Neural progenitor cell (in vitro differentiated cells): Measurements from ENCODE around the gene PSMC1. TPM values are rescaled to one million over a fixed set of nuclear protein-coding genes. Genes with fewer than 3 reads are reported as not detected.

ENCODE experiments used
- DNase-seq: peaks from one replicate; pipeline ENCODE4 v3.0.0-alpha.2; 2016; ENCODE audit warnings: low spot score
- H2AFZ ChIP-seq: fragments of 200-600 bp; sonication (generic); replicated peaks from 2 replicates; pipeline ENCODE4 v1.6.1; 2016; ENCODE audit warnings: antibody characterized with exemption
- H3F3A ChIP-seq: fragments of 200-600 bp; sonication (generic); 2 replicates; pipeline ENCODE4 v1.6.1; 2016; ENCODE audit warnings: antibody characterized with exemption, low read depth
- H3K27ac ChIP-seq: fragments of 200-600 bp; sonication (generic); 2 replicates; pipeline ENCODE4 v1.5.1; 2016; ENCODE audit warnings: mild to moderate bottlenecking
- H3K27me3 ChIP-seq: fragments of 200-600 bp; sonication (generic); 2 replicates; pipeline ENCODE4 v1.6.1; 2016; ENCODE audit warnings: mild to moderate bottlenecking, moderate library complexity
- H3K36me3 ChIP-seq: fragments of 200-600 bp; sonication (generic); 2 replicates; pipeline ENCODE4 v1.5.1; 2016
- H3K4me1 ChIP-seq: fragments of 200-600 bp; sonication (generic); 2 replicates; pipeline ENCODE4 v1.6.1; 2016; ENCODE audit warnings: mixed run types
- H3K4me2 ChIP-seq: fragments of 200-600 bp; sonication (generic); 2 replicates; pipeline ENCODE4 v1.6.1; 2016
- H3K4me3 ChIP-seq: fragments of 200-600 bp; sonication (generic); 2 replicates; pipeline ENCODE4 v1.5.1; 2016
- H3K79me2 ChIP-seq: fragments of 200-600 bp; sonication (generic); 2 replicates; pipeline ENCODE4 v1.6.1; 2016; ENCODE audit warnings: low read depth
- H3K9ac ChIP-seq: fragments of 200-600 bp; sonication (generic); 2 replicates; pipeline ENCODE4 v1.6.1; 2016
- H3K9me3 ChIP-seq: fragments of 200-600 bp; sonication (generic); 2 replicates; pipeline ENCODE4 v1.5.1; 2016; ENCODE audit warnings: low read depth
- H4K20me1 ChIP-seq: fragments of 200-600 bp; sonication (generic); 2 replicates; pipeline ENCODE4 v1.6.1; 2016; ENCODE audit warnings: low read depth
- H3K27ac Mint-ChIP-seq: 3 replicates; pipeline ENCODE4 v1.8.0; 2021; ENCODE audit warnings: mixed read lengths
- H3K27me3 Mint-ChIP-seq: 2 replicates; pipeline ENCODE4 v1.8.0; 2022; ENCODE audit warnings: low read depth, mild to moderate bottlenecking, inconsistent platforms, moderate library complexity, mixed read lengths; ENCODE audit not compliant: insufficient read depth
- H3K36me3 Mint-ChIP-seq: 3 replicates; pipeline ENCODE4 v1.8.0; 2021; ENCODE audit warnings: mixed read lengths
- H3K4me1 Mint-ChIP-seq: 3 replicates; pipeline ENCODE4 v1.8.0; 2021; ENCODE audit warnings: mixed read lengths
- H3K4me3 Mint-ChIP-seq: 3 replicates; pipeline ENCODE4 v1.8.0; 2021; ENCODE audit warnings: mild to moderate bottlenecking, moderate library complexity, mixed read lengths
- H3K9me3 Mint-ChIP-seq: 3 replicates; pipeline ENCODE4 v1.8.0; 2020; ENCODE audit warnings: mixed read lengths
- EZH2 ChIP-seq: fragments of 200-600 bp; sonication (generic); IDR thresholded peaks from 2 replicates; pipeline ENCODE4 v1.6.1; 2017; ENCODE audit warnings: antibody characterized with exemption, mild to moderate bottlenecking, moderate library complexity
- EZH2phosphoT487 ChIP-seq: fragments of 200-600 bp; sonication (generic); IDR thresholded peaks from 2 replicates; pipeline ENCODE4 v1.6.1; 2017; ENCODE audit warnings: antibody characterized with exemption
- total RNA-seq: library from RNA; depleted of rRNA; stranded (reverse); fragments of >200 nt; gene quantifications from 2 replicates; pipeline ENCODE4 v1.2.3, GENCODE V29; 2015; ENCODE audit warnings: low replicate concordance
- TF ChIP-seq, protein P1 (sequence below): fragments of 200-600 bp; sonication (generic); IDR thresholded peaks from 2 replicates; pipeline ENCODE4 v1.5.1; 2017; ENCODE audit warnings: antibody characterized with exemption, mild to moderate bottlenecking

The PSMC1 gene
- total RNA-seq, 1 donor from 2014 or later: 233 TPM

- Mint-ChIP-seq H3K9me3 (peaks cover 33% of the 10 kb centered on the region), H3K27me3 (peaks cover 14% of the 10 kb centered on the region), H3K4me3 (no peak overlapping the region), H3K4me1 (no peaks in the 10 kb centered on the region), H3K36me3 (peaks cover 2% of the 10 kb centered on the region), H3K27ac (no peak overlapping the region)
- DNase-seq: peak; percentile 77
- H3K9ac ChIP-seq: no peak overlapping the region
- H2AFZ ChIP-seq: peak overlapping the region; percentile 45
- peaks cover 10% of the 10 kb centered on the region for H3K27me3 ChIP-seq
- no peak overlapping the region for H3K4me2 ChIP-seq
- no peak overlapping the region for H3K27ac ChIP-seq
- H3K79me2 ChIP-seq: no peaks in the 10 kb centered on the region
- no peaks in the 10 kb centered on the region for H3K36me3 ChIP-seq
- H3K4me1 ChIP-seq: no peaks in the 10 kb centered on the region
- H3K4me3 ChIP-seq: no peak overlapping the region
- no peaks in the 10 kb centered on the region for H3F3A ChIP-seq
- TF ChIP-seq, protein P1, sequence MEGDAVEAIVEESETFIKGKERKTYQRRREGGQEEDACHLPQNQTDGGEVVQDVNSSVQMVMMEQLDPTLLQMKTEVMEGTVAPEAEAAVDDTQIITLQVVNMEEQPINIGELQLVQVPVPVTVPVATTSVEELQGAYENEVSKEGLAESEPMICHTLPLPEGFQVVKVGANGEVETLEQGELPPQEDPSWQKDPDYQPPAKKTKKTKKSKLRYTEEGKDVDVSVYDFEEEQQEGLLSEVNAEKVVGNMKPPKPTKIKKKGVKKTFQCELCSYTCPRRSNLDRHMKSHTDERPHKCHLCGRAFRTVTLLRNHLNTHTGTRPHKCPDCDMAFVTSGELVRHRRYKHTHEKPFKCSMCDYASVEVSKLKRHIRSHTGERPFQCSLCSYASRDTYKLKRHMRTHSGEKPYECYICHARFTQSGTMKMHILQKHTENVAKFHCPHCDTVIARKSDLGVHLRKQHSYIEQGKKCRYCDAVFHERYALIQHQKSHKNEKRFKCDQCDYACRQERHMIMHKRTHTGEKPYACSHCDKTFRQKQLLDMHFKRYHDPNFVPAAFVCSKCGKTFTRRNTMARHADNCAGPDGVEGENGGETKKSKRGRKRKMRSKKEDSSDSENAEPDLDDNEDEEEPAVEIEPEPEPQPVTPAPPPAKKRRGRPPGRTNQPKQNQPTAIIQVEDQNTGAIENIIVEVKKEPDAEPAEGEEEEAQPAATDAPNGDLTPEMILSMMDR: peak; percentile 96
- no peak for TF ChIP-seq EZH2
- H3K9me3 ChIP-seq: peaks cover 8% of the 10 kb centered on the region
- H4K20me1 ChIP-seq: no peaks in the 10 kb centered on the region
Measured at GRCh38 chr14:90235179-90235976, 21.0 kb upstream of the PSMC1 start.

- H3K36me3 Mint-ChIP-seq: peaks cover 4% of the 10 kb centered on the region
- H3K4me2 ChIP-seq: no peak overlapping the region
- peaks cover 8% of the 10 kb centered on the region for H3K9me3 ChIP-seq
- no peak overlapping the region for H3K4me3 ChIP-seq
- no peaks in the 10 kb centered on the region for H4K20me1 ChIP-seq
- peak; percentile 13 for DNase-seq
- no peak overlapping the region for H3K4me3 Mint-ChIP-seq
- TF ChIP-seq EZH2phosphoT487 (no peak), EZH2 (no peak)
- TF ChIP-seq, protein P1: no peak
- H3K27ac Mint-ChIP-seq: no peak overlapping the region
- peaks cover 44% of the 10 kb centered on the region for H3K9me3 Mint-ChIP-seq
- H3K36me3 ChIP-seq: no peaks in the 10 kb centered on the region
- no peaks in the 10 kb centered on the region for H3K4me1 Mint-ChIP-seq
- peaks cover 11% of the 10 kb centered on the region for H3K27me3 Mint-ChIP-seq
- no peaks in the 10 kb centered on the region for H3K79me2 ChIP-seq
- no peaks in the 10 kb centered on the region for H3K4me1 ChIP-seq
- no peak overlapping the region for H2AFZ ChIP-seq
- H3K27ac ChIP-seq: no peak overlapping the region
- H3K9ac ChIP-seq: no peak overlapping the region
- peaks cover 10% of the 10 kb centered on the region for H3K27me3 ChIP-seq
- H3F3A ChIP-seq: no peaks in the 10 kb centered on the region
Measured at GRCh38 chr14:90239139-90239538, 17.2 kb upstream of the PSMC1 start.

DNA sequence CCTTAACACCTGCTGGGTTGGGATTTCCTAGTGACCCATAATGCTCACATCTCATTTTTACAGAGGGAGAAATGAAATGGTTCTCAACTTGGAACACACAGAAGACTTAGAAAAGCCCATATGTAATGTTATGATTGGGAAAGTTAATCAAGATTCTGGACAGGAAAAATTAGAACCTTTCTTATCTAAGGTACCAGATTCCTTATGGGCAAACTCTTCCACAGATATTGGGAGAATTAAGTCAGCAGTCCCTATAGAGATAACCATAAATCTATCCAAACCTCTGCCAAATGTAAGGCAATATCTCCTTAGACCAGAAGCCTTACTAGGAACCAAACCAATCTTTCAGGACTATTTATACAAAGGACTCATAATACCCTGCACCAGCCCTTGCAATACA, 13.9 kb upstream of the PSMC1 start:
- H3K4me3 ChIP-seq: no peak overlapping the region
- H3F3A ChIP-seq: no peaks in the 10 kb centered on the region
- DNase-seq: no peak
- H3K4me1 Mint-ChIP-seq: no peaks in the 10 kb centered on the region
- H2AFZ ChIP-seq: no peak overlapping the region
- peaks cover 8% of the 10 kb centered on the region for H3K9me3 ChIP-seq
- H3K27me3 Mint-ChIP-seq: peaks cover 4% of the 10 kb centered on the region
- H4K20me1 ChIP-seq: no peaks in the 10 kb centered on the region
- H3K4me1 ChIP-seq: no peaks in the 10 kb centered on the region
- no peak overlapping the region for H3K27ac ChIP-seq
- H3K36me3 ChIP-seq: no peaks in the 10 kb centered on the region
- H3K9ac ChIP-seq: no peak overlapping the region
- H3K27me3 ChIP-seq: peaks cover 3% of the 10 kb centered on the region
- H3K27ac Mint-ChIP-seq: no peak overlapping the region
- no peak overlapping the region for H3K4me2 ChIP-seq
- no peaks in the 10 kb centered on the region for H3K79me2 ChIP-seq
- H3K4me3 Mint-ChIP-seq: no peak overlapping the region
- no peak for TF ChIP-seq EZH2phosphoT487
- TF ChIP-seq EZH2: no peak
- TF ChIP-seq, protein P1: no peak
- H3K9me3 Mint-ChIP-seq: peaks cover 34% of the 10 kb centered on the region
- H3K36me3 Mint-ChIP-seq: peaks cover 4% of the 10 kb centered on the region
